HEK293T (cell line): Measurements from ENCODE around the gene BEX3.

Source experiments
- ARNT ChIP-seq: fragments of 450-650 bp; IDR thresholded peaks from 2 replicates; pipeline ENCODE4 v1.6.1; 2017; ENCODE audit warnings: mild to moderate bottlenecking
- CTBP1 ChIP-seq: fragments of 450-650 bp; IDR thresholded peaks from 2 replicates; pipeline ENCODE4 v1.6.1; 2016; ENCODE audit warnings: borderline replicate concordance
- ELF4 ChIP-seq: fragments of 450-650 bp; IDR thresholded peaks from 2 replicates; pipeline ENCODE4 v1.6.1; 2017; ENCODE audit warnings: antibody characterized with exemption
- FOXA1 ChIP-seq: fragments of 450-650 bp; IDR thresholded peaks from 2 replicates; pipeline ENCODE4 v1.6.1; 2016; ENCODE audit warnings: mild to moderate bottlenecking
- FOXK2 ChIP-seq: fragments of 450-650 bp; IDR thresholded peaks from 2 replicates; pipeline ENCODE4 v1.6.1; 2016; ENCODE audit warnings: mild to moderate bottlenecking
- FOXM1 ChIP-seq: fragments of 450-650 bp; IDR thresholded peaks from 2 replicates; pipeline ENCODE4 v1.6.1; 2017; ENCODE audit warnings: mild to moderate bottlenecking, borderline replicate concordance
- NFRKB ChIP-seq: fragments of 450-650 bp; IDR thresholded peaks from 2 replicates; pipeline ENCODE4 v1.6.1; 2016; ENCODE audit warnings: mild to moderate bottlenecking, moderate library complexity
- PKNOX1 ChIP-seq: fragments of 450-650 bp; IDR thresholded peaks from 2 replicates; pipeline ENCODE4 v1.6.1; 2016
- SP1 ChIP-seq: fragments of 450-650 bp; IDR thresholded peaks from 2 replicates; pipeline ENCODE4 v1.6.1; 2017
- SUZ12 ChIP-seq: fragments of 450-650 bp; IDR thresholded peaks from 2 replicates; pipeline ENCODE4 v1.6.1; 2016; ENCODE audit warnings: mild to moderate bottlenecking
- TARDBP ChIP-seq: fragments of 450-650 bp; IDR thresholded peaks from 2 replicates; pipeline ENCODE4 v1.6.1; 2016
- ZNF384 ChIP-seq: fragments of 450-650 bp; IDR thresholded peaks from 2 replicates; pipeline ENCODE4 v1.6.1; 2016

- no peak for TF ChIP-seq SUZ12
- TF ChIP-seq SP1, result no peak
- TF ChIP-seq FOXM1, result no peak
- no peak for TF ChIP-seq ARNT
- no peak for TF ChIP-seq CTBP1
- TF ChIP-seq ELF4, result no peak
- TF ChIP-seq TARDBP, result no peak
- no peak for TF ChIP-seq ZNF384
- no peak for TF ChIP-seq PKNOX1
- no peak for TF ChIP-seq NFRKB
- TF ChIP-seq FOXA1, result no peak
- no peak for TF ChIP-seq FOXK2
These were observed 33.2 kb upstream of the BEX3 start for GRCh38 chrX:103343105-103343504.
